Measurements from ENCODE around the gene WDR4.

- TF ChIP-seq POLR2A (IDR thresholded peaks at IDR 0.05) (no peak), CTCF (IDR thresholded peaks at IDR 0.05) (no peak), POLR2AphosphoS5 (IDR thresholded peaks at IDR 0.05) (no peak)
Observed at GRCh38 chr21:42860345-42860744, 19.0 kb downstream of the WDR4 start.
